H1 (cell line): ENCODE data around the gene FLT4. TPM values are rescaled to one million over a fixed set of nuclear protein-coding genes. Genes with fewer than 3 reads are reported as not detected.

Experiments
- CTCF ChIA-PET: fragments of 300-600 bp; sonication (Branson Sonifier 250); formaldehyde crosslinking; loops from one replicate; lab custom pipeline; 2021; ENCODE audit not compliant: partially characterized antibody; lab: Charles Lee
- POLR2A ChIA-PET: fragments of 300-600 bp; sonication (Branson Sonifier 250); formaldehyde crosslinking; loops from one replicate; lab custom pipeline; 2021; ENCODE audit warnings: inconsistent platforms; ENCODE audit not compliant: partially characterized antibody; lab: Charles Lee
- DNase-seq, 2 experiments: peaks; one replicate each; pipeline versions ENCODE4 v3.0.0 to v3.0.0-alpha.2; 2010 to 2022; ENCODE audit warnings: low spot score in 2 of 2, low read depth in 1 of 2, mixed read lengths in 1 of 2
- FAIRE-seq: peaks from 2 replicates; lab custom pipeline; 2011; peaks lifted over from hg19 to GRCh38; lab: Jason Lieb, UNC
- H2AFZ ChIP-seq: 2 replicates; pipeline ENCODE4 v1.8.1; 2012; ENCODE audit warnings: low read length, inconsistent platforms
- H2AK5ac ChIP-seq: 2 replicates; pipeline ENCODE4 v1.6.1; 2013; ENCODE audit warnings: low read depth, low read length
- H2BK120ac ChIP-seq: replicated peaks from 2 replicates; pipeline ENCODE3; 2013; ENCODE audit warnings: low read depth, low read length, inconsistent platforms
- H2BK12ac ChIP-seq: 2 replicates; pipeline ENCODE4 v1.6.1; 2013; ENCODE audit warnings: low read depth, low read length
- H2BK15ac ChIP-seq: 2 replicates; pipeline ENCODE4 v1.6.1; 2013; ENCODE audit warnings: low read length
- H2BK20ac ChIP-seq: 2 replicates; pipeline ENCODE4 v1.6.1; 2013; ENCODE audit warnings: low read length
- H2BK5ac ChIP-seq: 2 replicates; pipeline ENCODE4 v1.6.1; 2013; ENCODE audit warnings: low read depth, low read length
- H3K14ac ChIP-seq: 2 replicates; pipeline ENCODE4 v1.6.1; 2013; ENCODE audit warnings: inconsistent platforms; ENCODE audit not compliant: insufficient read length
- H3K18ac ChIP-seq: 2 replicates; pipeline ENCODE4 v1.6.1; 2013; ENCODE audit warnings: low read length; ENCODE audit errors: extremely low read depth
- H3K23ac ChIP-seq: 2 replicates; pipeline ENCODE4 v1.6.1; 2013; ENCODE audit warnings: inconsistent platforms; ENCODE audit not compliant: insufficient read length
- H3K23me2 ChIP-seq: 2 replicates; pipeline ENCODE4 v1.6.1; 2013; ENCODE audit warnings: low read depth, low read length
- H3K27ac ChIP-seq: 2 replicates; pipeline ENCODE4 v1.6.1; 2011; ENCODE audit warnings: low read depth, low read length, inconsistent platforms
- H3K27me3 ChIP-seq, 4 experiments: replicated peaks in 1 of 4; 1 replicate in 1 of 4; 2 replicates in 3 of 4; pipeline versions ENCODE4 v1.6.1 to v1.8.1; 2011 to 2013; ENCODE audit warnings: low read length in 3 of 4, mild to moderate bottlenecking in 3 of 4, inconsistent platforms in 2 of 4, mixed read lengths in 2 of 4, moderate library complexity in 1 of 4; ENCODE audit not compliant: control insufficient read depth in 3 of 4, insufficient read depth in 3 of 4; ENCODE audit errors: extremely low read depth in 1 of 4
- H3K36me3 ChIP-seq, 4 experiments: 2 replicates each; pipeline versions ENCODE4 v1.6.1 to v1.8.1; 2011 to 2013; ENCODE audit warnings: mild to moderate bottlenecking in 4 of 4, low read length in 3 of 4, moderate library complexity in 2 of 4, control low read depth in 1 of 4, inconsistent platforms in 1 of 4; ENCODE audit not compliant: insufficient read depth in 4 of 4, control insufficient read depth in 2 of 4
- H3K4ac ChIP-seq: replicated peaks from 2 replicates; pipeline ENCODE3; 2013; ENCODE audit warnings: low read length, low read depth, mixed read lengths, inconsistent platforms; ENCODE audit not compliant: insufficient read length
- H3K4me1 ChIP-seq, 4 experiments: replicated peaks in 1 of 4; 1 replicate in 1 of 4; 2 replicates in 3 of 4; pipeline versions ENCODE4 v1.6.1 to v1.8.1; 2011 to 2013; ENCODE audit warnings: low read length in 3 of 4, inconsistent platforms in 2 of 4, mixed read lengths in 1 of 4; ENCODE audit not compliant: insufficient read depth in 4 of 4, control insufficient read depth in 3 of 4
- H3K4me2 ChIP-seq, 2 experiments: 2 replicates each; pipeline versions ENCODE4 v1.6.1 to v1.8.1; 2011 to 2013; ENCODE audit warnings: low read depth in 2 of 2, low read length in 2 of 2, control low read depth in 1 of 2, inconsistent platforms in 1 of 2, mild to moderate bottlenecking in 1 of 2; ENCODE audit not compliant: insufficient read depth in 1 of 2
- H3K4me3 ChIP-seq, 4 experiments: fragments of 200-600, 300-600 bp in 1 of 4; sonication (generic), shearing (Covaris generic), sonication (Bioruptor Twin) in 1 of 4; 2 replicates each; pipeline versions ENCODE4 v1.5.1 to v1.8.1; 2011 to 2016; ENCODE audit warnings: low read length in 4 of 4, low read depth in 3 of 4, control low read depth in 2 of 4, inconsistent platforms in 2 of 4, mild to moderate bottlenecking in 2 of 4, mixed read lengths in 1 of 4, moderate library complexity in 1 of 4; ENCODE audit not compliant: insufficient read depth in 2 of 4; ENCODE audit errors: extremely low read depth in 1 of 4
- H3K56ac ChIP-seq: replicated peaks from 2 replicates; pipeline ENCODE3; 2013; ENCODE audit warnings: low read depth, mild to moderate bottlenecking, mixed read lengths, low read length, inconsistent platforms; ENCODE audit not compliant: insufficient read length
- H3K79me1 ChIP-seq: 2 replicates; pipeline ENCODE4 v1.6.1; 2013; ENCODE audit warnings: low read depth, low read length, control low read depth
- H3K79me2 ChIP-seq, 2 experiments: 2 replicates each; pipeline versions ENCODE4 v1.6.1 to v1.8.1; 2012 to 2013; ENCODE audit warnings: low read length in 2 of 2, mild to moderate bottlenecking in 2 of 2, inconsistent platforms in 1 of 2; ENCODE audit not compliant: insufficient read depth in 2 of 2, control insufficient read depth in 1 of 2
- H3K9ac ChIP-seq, 4 experiments: replicated peaks in 1 of 4; 1 replicate in 1 of 4; 2 replicates in 3 of 4; pipeline versions ENCODE4 v1.6.1 to v1.8.1; 2011 to 2013; ENCODE audit warnings: low read depth in 3 of 4, low read length in 3 of 4, control low read depth in 2 of 4, mild to moderate bottlenecking in 2 of 4, moderate library complexity in 2 of 4, inconsistent platforms in 1 of 4; ENCODE audit errors: extremely low read depth in 1 of 4
- H3K9me3 ChIP-seq, 2 experiments: 2 replicates each; pipeline versions ENCODE4 v1.6.1 to v1.8.1; 2012 to 2013; ENCODE audit warnings: mild to moderate bottlenecking in 2 of 2, moderate library complexity in 2 of 2, control low read depth in 1 of 2, inconsistent platforms in 1 of 2, low read depth in 1 of 2, low read length in 1 of 2, mixed read lengths in 1 of 2; ENCODE audit not compliant: insufficient read depth in 2 of 2
- H4K20me1 ChIP-seq, 2 experiments: replicated peaks in 1 of 2; 2 replicates each; pipeline versions ENCODE3 to v1.8.1; 2011 to 2013; ENCODE audit warnings: inconsistent platforms in 2 of 2, low read length in 2 of 2, mild to moderate bottlenecking in 1 of 2; ENCODE audit not compliant: insufficient read depth in 2 of 2, control insufficient read depth in 1 of 2
- H4K5ac ChIP-seq: 2 replicates; pipeline ENCODE4 v1.6.1; 2013; ENCODE audit warnings: low read length, low read depth, mixed read lengths, inconsistent platforms; ENCODE audit not compliant: insufficient read length
- H4K8ac ChIP-seq: 2 replicates; pipeline ENCODE4 v1.8.0; 2013; ENCODE audit warnings: mild to moderate bottlenecking, moderate library complexity, low read length, inconsistent platforms; ENCODE audit not compliant: insufficient read depth; ENCODE audit errors: extremely low read depth
- H4K91ac ChIP-seq: replicated peaks from 2 replicates; pipeline ENCODE3; 2013; ENCODE audit warnings: low read length, mixed read lengths, inconsistent platforms; ENCODE audit not compliant: insufficient read length
- GTF2F1 ChIP-seq: IDR thresholded peaks from 2 replicates; pipeline ENCODE4 v1.6.1; 2012; ENCODE audit warnings: low read depth, low read length, improper control_type of control experiment, borderline replicate concordance
- KDM1A ChIP-seq: fragments of 200-600, 300-600 bp; sonication (generic); IDR thresholded peaks from 2 replicates; pipeline ENCODE4 v1.7.1; 2016; ENCODE audit warnings: mild to moderate bottlenecking, low read length, borderline replicate concordance
- SIRT6 ChIP-seq: IDR thresholded peaks from one replicate; pipeline ENCODE4 v1.7.1; 2012; ENCODE audit warnings: low read length, inconsistent platforms
- SP2 ChIP-seq: IDR thresholded peaks from 2 replicates; pipeline ENCODE4 v1.6.1; 2012; ENCODE audit warnings: mild to moderate bottlenecking, low read length, inconsistent platforms
- TAF1 ChIP-seq: IDR thresholded peaks from 2 replicates; pipeline ENCODE4 v1.6.1; 2011; ENCODE audit warnings: mild to moderate bottlenecking, low read depth, low read length
- WGBS, 2 experiments: shearing (Covaris generic) in 1 of 2; methylation state at CpG; one replicate each; pipeline versions ENCODE4 v1.1.6 to v1.1.7; 2013 to 2015; ENCODE audit warnings: low lambda C conversion rate in 2 of 2, mixed read lengths in 2 of 2, inconsistent platforms in 1 of 2, low coverage in 1 of 2, missing lambda C conversion rate in 1 of 2; ENCODE audit not compliant: insufficient replicate concordance in 2 of 2, insufficient coverage in 1 of 2, insufficient read length in 1 of 2; ENCODE audit errors: extremely low coverage in 1 of 2, missing lambda C conversion rate in 1 of 2; 5-methylcytosine and 5-hydroxymethylcytosine counted together
- polyA plus RNA-seq, 7 experiments: library from polyadenylated mRNA; depleted of rRNA in 3 of 7; stranded (reverse) in 5 of 7; unstranded in 2 of 7; fragments of >200 nt in 5 of 7; fragments of 200-250 nt in 2 of 7; gene quantifications; 1 replicate in 5 of 7; 2 replicates in 1 of 7; 4 replicates in 1 of 7; pipeline versions ENCODE4 v1.2.1 to v1.2.3, GENCODE V29; 2011 to 2013; ENCODE audit warnings: missing spikeins in 2 of 7, mixed read lengths in 2 of 7
- total RNA-seq: library from RNA; stranded (reverse); fragmentation: NEBNext Ultra II Directional; extraction: Animal tissue kit (Norgen Biotek cat#: 25700); gene quantifications from 2 replicates; pipeline ENCODE4 v1.2.1, GENCODE V29; 2021
- TF ChIP-seq, protein P1 (sequence below), 3 experiments: IDR thresholded peaks; 1 replicate in 2 of 3; 2 replicates in 1 of 3; pipeline versions ENCODE4 v1.5.1 to v1.6.1; 2011; ENCODE audit warnings: low read length in 3 of 3, mild to moderate bottlenecking in 3 of 3, inconsistent platforms in 2 of 3, low read depth in 1 of 3, moderate library complexity in 1 of 3; ENCODE audit not compliant: insufficient read depth in 1 of 3; ENCODE audit errors: control extremely low read depth in 1 of 3

Gene FLT4
- total and polyA plus RNA-seq, 2 of the 8 experiments (the other 6 are each of a cell fraction or from before 2014, with no cell fraction given): 6.5 to 7.7 TPM

DNA sequence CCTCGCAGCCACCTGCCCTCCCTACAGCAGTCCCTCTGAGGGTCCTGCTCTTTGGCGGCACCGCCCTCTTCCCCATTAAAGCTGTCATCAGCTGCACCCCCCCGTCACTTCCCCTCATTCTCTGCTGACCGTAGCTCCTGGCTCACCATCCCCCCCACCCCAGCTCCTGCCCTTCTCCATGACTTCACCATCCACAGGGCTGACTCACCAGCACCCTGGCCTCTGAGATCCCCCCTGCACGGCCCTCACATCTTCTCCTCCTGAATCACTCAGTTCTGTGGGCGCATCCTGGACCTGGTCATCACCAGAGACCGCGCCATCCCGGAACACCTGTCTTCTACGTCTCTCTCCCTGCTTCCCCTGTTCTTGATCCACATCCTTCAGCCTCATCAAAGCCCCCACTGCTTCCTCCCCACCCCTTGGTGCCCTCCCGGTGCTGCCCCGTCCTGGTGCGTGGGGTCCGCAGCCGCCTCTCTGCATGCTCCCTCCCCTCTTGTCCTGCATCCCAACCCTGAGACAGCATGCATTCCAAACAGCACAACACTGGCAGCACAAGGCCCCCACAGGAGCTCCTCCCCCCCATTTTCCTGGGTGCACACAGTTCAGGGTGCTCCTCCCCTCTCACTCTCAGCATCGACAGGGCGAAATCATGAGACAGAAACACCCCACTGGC lies 12.9 kb downstream of the FLT4 start:
- H3K36me3 ChIP-seq: no peaks in the 10 kb centered on the region
- no peak overlapping the region for H4K5ac ChIP-seq
- DNase-seq: no peak
- no peaks in the 10 kb centered on the region for H3K79me2 ChIP-seq
- H3K4me3 ChIP-seq: no peak overlapping the region
- no peaks in the 10 kb centered on the region for H3K9me3 ChIP-seq
- peaks cover 0 to 2% of the 10 kb centered on the region in 2 experiments for H4K20me1 ChIP-seq
- no peak overlapping the region for H3K14ac ChIP-seq
- 95% methylated on average over 13 of the region's 18 CpGs; no CpG with 5 or more reads in 1 of the 2 experiments for WGBS, 2 experiments
- H3K18ac ChIP-seq: no peak overlapping the region; the same call in 1 of the 2 replicates
- H2AFZ ChIP-seq: no peak overlapping the region
- H3K23ac ChIP-seq: no peak overlapping the region
- no peak overlapping the region for H2BK12ac ChIP-seq
- H3K27ac ChIP-seq: no peak overlapping the region
- no peak overlapping the region for H4K91ac ChIP-seq
- no peak for FAIRE-seq
- no peak overlapping the region for H4K8ac ChIP-seq
- H3K9ac ChIP-seq: no peak overlapping the region
- no peak overlapping the region for H3K4ac ChIP-seq
- H2BK15ac ChIP-seq: no peak overlapping the region
- CTCF ChIA-PET: interaction anchor here (0.6 to 2.2 kb wide), 4 partner anchors 12 to 25 kb away, joined by 3 to 7 read pairs (median 6); no protein-coding TSS in a partner anchor
- peaks cover 6% of the 10 kb centered on the region; the same call in 1 of the 2 replicates for H3K23me2 ChIP-seq
- peaks cover 0 to 6% (median 2%) of the 10 kb centered on the region in 4 experiments; a peak in 4 of 7 replicates for H3K4me1 ChIP-seq
- no peaks in the 10 kb centered on the region for H3K79me1 ChIP-seq
- H2BK5ac ChIP-seq: no peak overlapping the region
- H2BK20ac ChIP-seq: no peak overlapping the region
- no peak overlapping the region for H3K4me2 ChIP-seq
- no peak overlapping the region for H2BK120ac ChIP-seq
- no peak overlapping the region for H3K56ac ChIP-seq
- TF ChIP-seq TAF1 (no peak), SP2 (no peak), SIRT6 (no peak), GTF2F1 (no peak), KDM1A (no peak)
- TF ChIP-seq, protein P1, sequence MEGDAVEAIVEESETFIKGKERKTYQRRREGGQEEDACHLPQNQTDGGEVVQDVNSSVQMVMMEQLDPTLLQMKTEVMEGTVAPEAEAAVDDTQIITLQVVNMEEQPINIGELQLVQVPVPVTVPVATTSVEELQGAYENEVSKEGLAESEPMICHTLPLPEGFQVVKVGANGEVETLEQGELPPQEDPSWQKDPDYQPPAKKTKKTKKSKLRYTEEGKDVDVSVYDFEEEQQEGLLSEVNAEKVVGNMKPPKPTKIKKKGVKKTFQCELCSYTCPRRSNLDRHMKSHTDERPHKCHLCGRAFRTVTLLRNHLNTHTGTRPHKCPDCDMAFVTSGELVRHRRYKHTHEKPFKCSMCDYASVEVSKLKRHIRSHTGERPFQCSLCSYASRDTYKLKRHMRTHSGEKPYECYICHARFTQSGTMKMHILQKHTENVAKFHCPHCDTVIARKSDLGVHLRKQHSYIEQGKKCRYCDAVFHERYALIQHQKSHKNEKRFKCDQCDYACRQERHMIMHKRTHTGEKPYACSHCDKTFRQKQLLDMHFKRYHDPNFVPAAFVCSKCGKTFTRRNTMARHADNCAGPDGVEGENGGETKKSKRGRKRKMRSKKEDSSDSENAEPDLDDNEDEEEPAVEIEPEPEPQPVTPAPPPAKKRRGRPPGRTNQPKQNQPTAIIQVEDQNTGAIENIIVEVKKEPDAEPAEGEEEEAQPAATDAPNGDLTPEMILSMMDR (IDR thresholded peaks at IDR 0.05; ENCODE audit: control extremely low read depth in 1 of 3, insufficient read depth in 1 of 3, low read depth in 1 of 3, low read length in 3 of 3): no peak
- no peaks in the 10 kb centered on the region for H3K27me3 ChIP-seq
- POLR2A ChIA-PET: interaction anchor here (1.0 kb wide), 1 partner anchor 9 kb away, joined by 3 read pairs; no protein-coding TSS in a partner anchor
- H2AK5ac ChIP-seq: no peak overlapping the region
